NCI-H187 (cell line): ENCODE data around the gene KEL.

Source experiments
- DNase-seq, 2 experiments: peaks; one replicate each; lab custom pipeline; 2025; lab: John Stamatoyannopoulos, UW

The KEL gene

GRCh38 chr7:142930126-142930730, 31.9 kb downstream of the KEL start:
- no peak for DNase-seq

- no peak for DNase-seq
These were observed 34.2 kb downstream of the KEL start for GRCh38 chr7:142927949-142928348.

GRCh38 chr7:142927085-142927745, 34.9 kb downstream of the KEL start:
- DNase-seq = no peak

GRCh38 chr7:142925413-142925812, 36.8 kb downstream of the KEL start:
- DNase-seq = no peak

DNA sequence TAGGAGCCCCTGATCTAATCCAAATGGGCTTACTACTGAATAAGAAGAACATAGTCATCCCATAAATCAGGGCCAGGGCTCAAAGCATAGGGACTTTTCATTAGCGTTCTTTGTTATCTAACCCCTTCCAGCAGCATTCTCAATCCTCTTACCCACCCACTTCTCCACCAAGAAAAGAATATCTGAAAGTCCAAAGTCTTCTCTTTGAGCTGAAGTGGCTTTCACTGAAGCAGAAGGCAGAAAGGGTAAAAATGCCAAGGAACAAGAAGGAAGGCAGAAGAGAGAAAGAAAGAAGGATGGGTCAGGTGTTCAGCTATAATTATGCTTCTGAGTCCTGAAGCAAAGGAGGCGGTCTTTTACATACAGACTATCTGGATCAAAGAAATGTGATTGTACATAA, 38.8 kb downstream of the KEL start:
- DNase-seq = no peak

GRCh38 chr7:142919656-142920055, 42.5 kb downstream of the KEL start:
- DNase-seq = no peak

DNA sequence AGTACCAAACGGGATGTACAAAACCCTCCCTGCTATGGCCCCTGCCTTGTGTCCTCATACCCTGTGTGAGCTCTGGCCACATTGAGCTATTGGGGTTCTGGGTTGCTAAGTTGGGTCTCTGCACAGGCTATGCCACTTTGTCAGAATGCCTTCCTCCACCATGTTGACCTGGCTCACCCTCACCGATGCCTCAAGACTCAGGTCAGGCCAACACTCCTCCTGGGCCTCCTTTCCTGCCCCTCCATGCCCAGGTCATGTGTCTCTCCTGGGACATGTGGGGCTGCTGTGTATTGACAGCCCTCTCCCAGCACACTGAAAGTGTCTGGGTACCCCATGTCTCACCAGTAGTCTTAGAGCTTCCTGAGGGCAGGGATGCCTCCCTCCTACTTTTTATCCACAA, 43.3 kb downstream of the KEL start:
- no peak for DNase-seq

GRCh38 chr7:142917447-142917846, 44.7 kb downstream of the KEL start:
- DNase-seq = no peak

GRCh38 chr7:142916508-142916907, 45.7 kb downstream of the KEL start:
- no peak for DNase-seq

DNA sequence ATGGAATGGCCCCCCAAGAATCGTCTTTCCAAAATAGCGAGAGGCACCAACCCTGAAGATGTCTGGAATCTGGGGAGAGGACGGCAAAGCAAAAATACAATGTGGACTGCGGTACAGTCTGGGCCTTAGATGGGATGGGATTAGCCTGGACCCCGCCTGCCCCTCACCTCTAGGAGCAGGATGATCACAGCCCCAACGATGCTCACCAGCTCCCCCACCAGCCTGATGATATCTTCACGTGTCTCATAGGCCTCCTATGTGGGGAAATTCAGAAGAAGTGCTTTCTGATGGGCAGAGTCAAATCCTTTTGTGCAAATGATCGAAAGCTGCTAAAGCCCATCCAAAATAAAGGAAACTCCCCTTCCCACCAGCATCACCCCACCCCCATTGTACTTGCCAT, 46.8 kb downstream of the KEL start:
- DNase-seq = no peak

DNA sequence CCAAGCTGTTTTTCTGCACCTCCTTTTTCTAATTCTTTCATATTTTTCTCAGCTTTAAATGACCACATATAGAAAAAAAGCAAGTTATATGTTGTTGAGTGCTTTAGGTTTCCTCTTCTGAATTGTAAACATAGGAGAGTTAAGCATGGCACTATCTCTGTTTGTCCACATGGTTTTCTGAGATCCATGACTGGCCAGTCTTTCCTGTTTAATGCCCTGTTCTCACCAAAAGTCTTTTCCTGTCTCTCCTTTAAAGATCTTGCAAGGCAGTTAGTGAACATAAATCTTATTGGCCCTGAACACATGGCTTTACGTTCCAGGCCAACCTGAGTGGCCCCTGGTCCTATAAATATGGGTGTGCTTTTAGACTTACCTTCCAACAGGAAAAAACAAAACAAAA, 48.0 kb downstream of the KEL start:
- DNase-seq = no peak

DNA sequence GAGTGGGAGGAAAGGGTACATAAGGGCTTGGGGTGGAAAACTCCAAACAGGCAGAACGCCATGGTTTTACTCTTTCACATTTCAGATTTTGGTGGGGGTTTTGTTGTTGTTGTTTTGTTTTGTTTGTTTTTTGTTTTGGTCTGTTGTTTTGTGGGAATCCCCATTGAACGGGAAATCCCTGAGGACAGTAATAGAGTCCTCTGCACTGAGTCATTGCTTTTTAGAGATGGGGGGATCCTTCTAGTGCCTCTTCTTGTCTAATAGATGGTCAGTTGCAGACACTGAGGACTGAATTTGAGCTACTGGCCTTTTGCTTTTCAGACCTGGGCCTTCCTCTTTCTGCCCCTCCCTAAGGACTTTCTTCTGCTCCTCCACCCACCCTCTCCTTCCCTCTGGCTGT, 48.6 kb downstream of the KEL start:
- no peak for DNase-seq

DNA sequence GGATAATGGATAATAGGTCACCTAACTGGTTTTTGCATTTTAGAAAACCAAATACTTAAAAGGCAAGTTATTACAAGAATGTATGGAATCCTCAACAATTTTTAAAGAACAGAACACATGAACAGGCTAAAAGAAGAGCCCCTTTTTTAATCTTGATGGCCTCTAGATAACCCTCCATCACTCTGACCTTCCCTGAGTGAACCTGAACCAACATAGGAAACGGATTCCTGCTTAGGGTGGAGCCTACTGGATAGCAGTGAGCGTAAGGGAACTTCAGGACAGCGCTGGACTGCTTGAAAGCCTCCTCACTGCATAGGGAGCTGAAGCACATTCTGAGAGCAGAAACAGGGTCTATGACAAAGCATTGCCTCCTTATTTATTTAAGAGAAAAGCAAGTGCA, 49.1 kb downstream of the KEL start:
- no peak for DNase-seq

GRCh38 chr7:142910481-142910880, 51.7 kb downstream of the KEL start:
- DNase-seq = no peak

- DNase-seq = no peak
These were observed 52.1 kb downstream of the KEL start for GRCh38 chr7:142910031-142910433.

DNA sequence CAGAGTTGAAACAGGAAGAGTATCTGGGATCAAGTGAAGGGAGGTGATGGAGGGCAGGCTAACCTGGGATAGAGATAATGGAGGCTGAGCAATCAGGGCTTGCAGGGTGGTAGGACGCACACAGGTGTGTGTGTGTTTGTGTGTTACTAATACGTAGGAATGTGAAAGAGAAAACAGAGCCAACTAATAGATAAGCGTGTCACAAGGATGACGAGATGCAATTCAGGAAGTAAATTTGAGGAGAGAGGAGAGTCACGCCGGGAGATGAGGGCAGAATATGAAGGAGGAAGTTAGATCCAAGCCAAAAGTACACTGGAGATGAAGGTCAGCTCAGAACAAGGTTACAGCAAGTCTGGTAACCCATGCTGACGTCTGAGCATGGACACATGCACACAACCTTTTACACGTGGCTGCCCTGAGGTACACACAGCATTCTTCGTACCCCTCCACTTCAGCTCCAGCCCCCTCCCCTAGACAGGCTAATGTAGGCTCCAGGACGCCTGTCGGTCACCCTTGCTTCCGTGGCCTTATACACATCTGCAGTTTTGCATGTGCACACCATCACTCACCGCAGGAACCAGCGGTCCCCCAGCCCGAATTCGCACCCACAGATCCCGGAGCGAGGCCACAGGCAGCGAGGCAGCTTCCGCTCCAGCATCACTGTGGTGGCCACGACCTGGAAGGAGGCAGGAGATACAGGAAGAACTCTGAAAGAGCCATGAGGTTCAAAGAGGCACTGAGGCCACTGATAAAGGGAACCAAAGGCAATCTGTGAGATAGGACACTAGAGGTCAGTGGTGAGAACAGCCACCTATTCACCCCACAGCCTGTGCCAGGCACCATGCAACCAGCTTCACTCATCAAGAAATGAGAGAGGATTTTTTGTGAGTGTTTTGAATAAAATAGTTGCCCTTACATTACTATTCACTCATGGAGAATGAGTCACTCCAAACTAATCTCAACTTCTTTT, 53.0 kb downstream of the KEL start:
- DNase-seq = no peak

DNA sequence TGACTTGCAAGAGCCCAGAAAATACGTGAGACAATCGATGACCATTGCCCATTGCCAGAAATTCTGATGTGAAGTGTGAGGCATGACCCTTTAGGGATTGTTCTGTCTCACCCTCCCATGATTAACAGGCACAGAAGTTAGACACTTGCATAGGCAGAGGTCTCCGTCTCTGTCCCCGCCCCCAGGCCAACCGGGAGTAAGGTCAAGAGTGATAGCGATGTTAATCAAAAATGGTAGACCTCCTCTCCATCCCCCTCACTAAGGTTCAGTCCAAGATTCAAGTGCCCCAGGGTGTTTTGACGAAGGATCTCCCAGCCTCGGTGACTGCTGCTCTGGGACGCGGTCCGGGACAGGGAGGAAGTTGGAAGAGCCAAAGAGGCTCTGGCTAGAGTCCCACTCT, 53.9 kb downstream of the KEL start:
- DNase-seq = no peak

DNA sequence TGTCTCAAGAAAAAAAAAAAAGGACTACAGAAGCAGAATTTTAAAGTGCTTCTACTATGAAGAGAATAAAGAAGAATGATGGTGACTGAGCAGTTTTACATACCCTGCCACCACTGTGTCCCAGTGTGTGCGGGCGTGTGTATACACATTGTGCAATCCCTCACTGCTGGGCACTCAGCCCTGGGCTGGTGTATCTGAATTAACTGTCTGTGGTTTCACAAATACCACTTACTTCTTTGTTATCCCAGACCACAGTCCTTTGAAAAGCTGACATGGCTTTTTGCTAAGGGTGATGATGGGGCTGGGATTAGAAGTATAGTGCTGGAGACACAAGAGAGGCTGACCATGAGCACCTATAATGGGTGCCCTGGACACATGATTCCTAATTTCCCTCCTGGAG, 55.5 kb downstream of the KEL start:
- no peak for DNase-seq

- DNase-seq = no peak
These were observed 56.4 kb downstream of the KEL start for GRCh38 chr7:142905759-142906158.

GRCh38 chr7:142904128-142904527, 58.0 kb downstream of the KEL start:
- DNase-seq = no peak

GRCh38 chr7:142901426-142902259, 60.5 kb downstream of the KEL start:
- DNase-seq = no peak

DNA sequence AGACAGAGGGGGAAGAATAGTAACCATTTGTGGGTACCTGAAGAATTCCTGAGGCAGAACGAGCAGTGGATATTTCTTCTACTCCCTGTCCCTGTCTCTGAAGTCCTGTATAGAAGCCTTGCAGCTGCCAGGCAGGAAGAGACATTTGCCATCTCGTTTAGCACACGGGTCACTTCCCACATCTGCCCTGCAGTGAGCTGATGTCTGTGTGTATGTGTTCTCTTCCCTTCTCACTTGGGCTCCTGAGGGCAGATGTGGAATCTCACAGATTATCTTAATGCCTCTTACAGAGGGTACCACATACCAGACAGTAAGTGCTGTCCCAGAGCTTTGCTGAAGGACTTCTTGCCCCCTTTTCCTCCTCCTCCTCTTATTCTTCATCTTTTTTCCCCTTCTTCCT, 62.5 kb downstream of the KEL start:
- DNase-seq = no peak
